ENCODE data around the gene DNAJC17.

DNAJC17 gene

DNA sequence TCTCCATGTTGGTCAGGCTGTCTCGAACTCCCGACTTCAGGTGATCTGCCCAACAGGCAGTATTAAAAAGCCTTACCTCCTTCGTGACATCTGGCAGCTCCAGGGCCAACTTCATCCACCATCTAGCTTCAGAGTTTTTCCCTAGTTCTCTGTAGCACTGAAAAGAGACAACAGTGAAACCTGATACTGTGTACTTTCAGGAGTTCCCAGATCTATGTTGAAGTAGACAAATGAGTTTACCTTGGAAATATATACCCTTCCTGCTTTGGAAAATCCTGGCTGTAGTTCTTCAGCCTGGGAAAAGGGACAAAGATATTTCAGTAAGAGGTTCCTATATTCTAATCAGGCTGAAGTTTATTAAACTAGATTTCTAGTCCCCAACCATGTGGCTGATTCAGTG is 70.2 kb downstream of the DNAJC17 start:
- Mint-ChIP-seq H3K27me3 (ENCODE audit: low read depth) (no peaks in the 10 kb centered on the region), H3K36me3 (ENCODE audit: low read depth) (peaks cover 30% of the 10 kb centered on the region), H3K27ac (no peak overlapping the region), H3K4me1 (ENCODE audit: low read depth) (no peaks in the 10 kb centered on the region), H3K9me3 (no peaks in the 10 kb centered on the region), H3K4me3 (no peak overlapping the region)

DNA sequence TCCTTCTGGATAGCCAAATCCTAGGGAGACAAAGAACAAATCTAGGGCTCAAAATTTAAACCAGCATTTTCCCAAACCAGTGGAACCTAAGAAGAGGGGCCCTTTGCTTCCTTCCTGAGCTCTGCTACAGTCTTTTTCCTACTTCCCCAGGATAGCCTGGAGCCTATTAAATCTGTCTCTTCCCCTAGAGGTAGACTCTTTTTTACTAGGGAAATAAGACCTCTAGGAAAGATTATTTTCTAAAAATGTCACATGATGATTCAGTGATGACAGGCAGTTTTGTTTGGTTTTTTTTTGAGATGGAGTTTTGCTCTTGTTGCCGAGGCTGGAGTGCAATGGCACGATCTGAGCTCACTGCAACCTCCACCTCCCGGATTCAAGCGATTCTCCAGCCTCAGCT is 70.7 kb downstream of the DNAJC17 start:
- Mint-ChIP-seq H3K36me3 (ENCODE audit: low read depth) (peaks cover 34% of the 10 kb centered on the region), H3K4me3 (no peak overlapping the region), H3K27me3 (ENCODE audit: low read depth) (no peaks in the 10 kb centered on the region), H3K27ac (no peak overlapping the region), H3K9me3 (no peaks in the 10 kb centered on the region), H3K4me1 (ENCODE audit: low read depth) (no peaks in the 10 kb centered on the region)

DNA sequence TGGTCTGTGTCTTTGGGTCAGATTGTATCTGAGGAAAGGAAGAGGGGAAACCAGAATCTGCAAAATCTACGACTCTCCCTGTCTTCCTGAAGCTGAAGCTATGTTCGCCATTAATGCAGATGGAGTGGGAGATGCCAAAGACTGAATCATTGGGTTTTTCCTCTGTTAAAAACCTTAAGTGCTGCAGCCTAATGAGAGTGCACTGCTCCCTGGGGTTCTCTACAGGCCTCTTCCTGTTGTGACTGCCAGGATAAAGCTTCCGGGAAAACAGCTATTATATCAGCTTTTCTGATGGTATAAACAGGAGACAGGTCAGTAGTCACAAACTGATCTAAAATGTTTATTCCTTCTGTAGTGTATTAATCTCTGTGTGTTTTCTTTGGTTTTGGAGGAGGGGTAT is 76.2 kb downstream of the DNAJC17 start:
- Mint-ChIP-seq H3K27ac (no peak overlapping the region), H3K4me1 (ENCODE audit: low read depth) (no peaks in the 10 kb centered on the region), H3K36me3 (ENCODE audit: low read depth) (peaks cover 36% of the 10 kb centered on the region), H3K27me3 (ENCODE audit: low read depth) (no peaks in the 10 kb centered on the region), H3K4me3 (no peak overlapping the region), H3K9me3 (no peaks in the 10 kb centered on the region)

GRCh38 chr15:40723919-40724318 is 83.4 kb downstream of the DNAJC17 start:
- Mint-ChIP-seq H3K4me3 (no peak overlapping the region), H3K4me1 (ENCODE audit: low read depth) (peaks cover 5% of the 10 kb centered on the region), H3K27ac (peak overlapping the region; percentile 19), H3K36me3 (ENCODE audit: low read depth) (peaks cover 12% of the 10 kb centered on the region), H3K9me3 (no peaks in the 10 kb centered on the region), H3K27me3 (ENCODE audit: low read depth) (no peaks in the 10 kb centered on the region)

DNA sequence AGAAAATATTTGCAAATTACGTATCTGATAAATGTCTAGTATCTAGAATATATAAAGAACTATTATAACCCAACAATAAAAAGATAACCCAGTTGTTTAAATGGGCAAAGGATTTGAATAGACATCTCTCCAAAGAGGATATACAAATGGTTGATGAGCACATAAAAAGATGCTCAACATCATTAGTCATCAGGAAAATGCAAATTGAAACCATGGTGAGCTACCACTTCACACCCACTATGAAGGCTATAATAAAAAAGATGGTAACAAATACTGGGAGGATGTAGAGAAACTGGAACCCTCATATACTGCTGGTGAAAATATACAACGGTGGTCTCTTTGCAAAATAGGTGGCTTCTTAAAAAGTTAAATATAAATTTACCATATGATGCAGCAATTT is 84.3 kb downstream of the DNAJC17 start:
- no peaks in the 10 kb centered on the region for H3K27me3 Mint-ChIP-seq (ENCODE audit: low read depth)
- H3K9me3 Mint-ChIP-seq, result no peaks in the 10 kb centered on the region
- H3K4me3 Mint-ChIP-seq, result no peak overlapping the region
- H3K4me1 Mint-ChIP-seq (ENCODE audit: low read depth), result peaks cover 5% of the 10 kb centered on the region
- H3K36me3 Mint-ChIP-seq (ENCODE audit: low read depth), result peaks cover 7% of the 10 kb centered on the region
- no peak overlapping the region for H3K27ac Mint-ChIP-seq

DNA sequence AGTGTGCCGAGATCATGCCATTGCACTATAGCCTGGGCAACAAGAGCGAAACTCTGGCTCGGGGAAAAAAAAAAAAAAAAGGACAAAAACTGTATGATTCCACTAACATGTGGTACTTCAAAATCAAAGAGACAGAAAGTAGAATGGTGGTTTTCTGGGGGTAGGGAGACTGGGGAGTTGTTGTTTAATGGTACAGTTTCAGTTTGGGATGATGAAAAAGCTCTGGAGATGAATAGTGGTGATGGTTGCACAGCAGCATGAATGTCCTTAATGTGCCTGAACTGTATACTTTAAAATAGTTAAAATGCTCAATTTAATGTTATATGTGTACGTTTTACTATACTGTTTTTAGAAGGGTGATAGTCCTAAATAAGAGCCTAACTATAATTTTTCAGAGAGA is 84.9 kb downstream of the DNAJC17 start:
- H3K36me3 Mint-ChIP-seq (ENCODE audit: low read depth), result peaks cover 11% of the 10 kb centered on the region
- H3K27ac Mint-ChIP-seq, result no peak overlapping the region
- H3K9me3 Mint-ChIP-seq, result no peaks in the 10 kb centered on the region
- H3K4me1 Mint-ChIP-seq (ENCODE audit: low read depth), result peaks cover 5% of the 10 kb centered on the region
- H3K27me3 Mint-ChIP-seq (ENCODE audit: low read depth), result no peaks in the 10 kb centered on the region
- no peak overlapping the region for H3K4me3 Mint-ChIP-seq

DNA sequence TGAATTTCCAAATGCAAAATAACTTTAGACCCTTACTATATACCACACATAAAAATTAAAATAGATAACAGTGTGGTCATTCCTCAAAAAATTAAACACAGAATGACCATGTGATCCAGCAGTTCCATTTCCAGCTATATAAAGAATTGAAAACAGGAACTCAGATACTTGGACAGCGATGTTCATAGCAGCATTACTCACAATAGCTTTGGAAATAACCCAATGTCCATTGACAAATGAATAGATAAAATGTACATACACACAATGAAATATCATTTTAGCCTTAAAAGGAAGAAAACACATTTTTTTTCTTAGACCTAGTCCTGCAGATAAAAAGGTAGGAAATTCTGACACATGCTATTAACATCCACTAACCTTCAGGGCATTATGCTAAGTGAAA is 85.6 kb downstream of the DNAJC17 start:
- Mint-ChIP-seq H3K27ac (no peak overlapping the region), H3K27me3 (ENCODE audit: low read depth) (no peaks in the 10 kb centered on the region), H3K4me1 (ENCODE audit: low read depth) (peaks cover 5% of the 10 kb centered on the region), H3K9me3 (no peaks in the 10 kb centered on the region), H3K36me3 (ENCODE audit: low read depth) (peaks cover 12% of the 10 kb centered on the region), H3K4me3 (no peak overlapping the region)

DNA sequence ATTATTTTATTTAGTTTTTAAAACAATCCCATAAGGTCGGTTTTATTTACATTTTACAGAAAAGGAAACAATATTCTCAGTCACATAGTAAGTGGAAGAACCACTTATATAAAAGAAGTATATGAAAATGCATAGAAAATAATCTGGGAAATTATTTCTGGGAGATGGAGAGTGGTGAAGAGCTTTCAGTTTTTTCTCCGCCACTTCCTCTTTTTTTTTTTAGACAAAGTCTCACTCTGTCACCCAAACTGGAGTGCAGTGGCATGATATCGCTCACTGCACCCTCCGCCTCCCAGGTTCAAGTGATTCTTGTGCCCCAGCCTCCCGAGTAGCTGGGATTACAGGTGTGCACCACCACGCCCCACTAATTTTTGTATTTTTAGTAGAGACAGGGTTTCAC is 91.1 kb downstream of the DNAJC17 start:
- H3K4me3 Mint-ChIP-seq, result no peak overlapping the region
- no peaks in the 10 kb centered on the region for H3K9me3 Mint-ChIP-seq
- no peak overlapping the region for H3K27ac Mint-ChIP-seq
- H3K27me3 Mint-ChIP-seq (ENCODE audit: low read depth), result no peaks in the 10 kb centered on the region
- peaks cover 29% of the 10 kb centered on the region for H3K36me3 Mint-ChIP-seq (ENCODE audit: low read depth)
- H3K4me1 Mint-ChIP-seq (ENCODE audit: low read depth), result no peaks in the 10 kb centered on the region

All from T-helper 1 cell treated with Interleukin-12 subunit alpha and Interleukin-12 subunit beta and Interleukin-4 antibody, amounts not matched to agents 30 μg/mL and 1 μg/mL, for 36 hours (primary cell).